AG04449 (cell line): ENCODE measurements around the gene EMILIN3.

Experiments
- CTCF ChIA-PET: fragments of 350-600 bp; formaldehyde crosslinking; extraction: SDS; loops from one replicate; lab custom pipeline; 2021; ENCODE audit warnings: antibody characterized with exemption; lab: Yijun Ruan, JAX
- POLR2A ChIA-PET: fragments of 400-600, 350-600 bp; formaldehyde crosslinking; extraction: SDS; loops from one replicate; lab custom pipeline; 2020; ENCODE audit warnings: antibody characterized with exemption, inconsistent platforms; lab: Yijun Ruan, JAX
- DNase-seq: peaks from one replicate; pipeline ENCODE4 v3.0.0-alpha.2; 2010; ENCODE audit warnings: low read depth, low spot score
- H3K4me3 ChIP-seq: 2 replicates; pipeline ENCODE4 v1.5.1; 2011; ENCODE audit warnings: low read depth, mild to moderate bottlenecking, control low read depth, low read length
- CTCF ChIP-seq: IDR thresholded peaks from one replicate; pipeline ENCODE4 v1.5.1; 2011; ENCODE audit warnings: mild to moderate bottlenecking, moderate library complexity, low read length, control low read depth, inconsistent platforms; ENCODE audit not compliant: insufficient read depth; ENCODE audit errors: missing control alignments

The EMILIN3 gene

GRCh38 chr20:41349266-41349665, 17.4 kb downstream of the EMILIN3 start:
- no peak overlapping the region for H3K4me3 ChIP-seq
- ChIA-PET CTCF (interaction anchor here (1.5 to 2.5 kb wide), 3 partner anchors 8 to 176 kb away, joined by 5 to 12 read pairs (median 11); partner anchors contain the start of gene LPIN3), POLR2A (no interaction called here)
- no peak for TF ChIP-seq CTCF
- DNase-seq: no peak

- no peak overlapping the region for H3K4me3 ChIP-seq
- no peak for TF ChIP-seq CTCF
- CTCF ChIA-PET: interaction anchor here (1.5 to 18.2 kb wide), 3 partner anchors 9 to 176 kb away, joined by 5 to 404 read pairs (median 5); no protein-coding TSS in a partner anchor
- POLR2A ChIA-PET: no interaction called here
- no peak for DNase-seq
Measured at GRCh38 chr20:41348430-41349172, 18.0 kb downstream of the EMILIN3 start.

- POLR2A ChIA-PET: no interaction called here
- TF ChIP-seq CTCF: no peak
- no peak overlapping the region for H3K4me3 ChIP-seq
- CTCF ChIA-PET: interaction anchor here (1.5 to 18.2 kb wide), 2 partner anchors 8 to 175 kb away, joined by 5 to 404 read pairs; no protein-coding TSS in a partner anchor
- no peak for DNase-seq
Measured at GRCh38 chr20:41347523-41348429, 18.8 kb downstream of the EMILIN3 start.

GRCh38 chr20:41345729-41346067, 20.9 kb downstream of the EMILIN3 start:
- ChIA-PET CTCF (interaction anchor here (0.8 to 18.2 kb wide), 2 partner anchors 173 to 382 kb away, joined by 3 to 404 read pairs; no protein-coding TSS in a partner anchor), POLR2A (interaction anchor here (0.9 kb wide), 1 partner anchor 16 kb away, joined by 3 read pairs; no protein-coding TSS in a partner anchor)
- no peak for TF ChIP-seq CTCF
- H3K4me3 ChIP-seq: no peak overlapping the region
- no peak for DNase-seq

- CTCF ChIA-PET: interaction anchor here (0.8 to 18.2 kb wide), 4 partner anchors 13 to 381 kb away, joined by 3 to 404 read pairs (median 4); no protein-coding TSS in a partner anchor
- DNase-seq: no peak
- no peak overlapping the region for H3K4me3 ChIP-seq
- no peak for TF ChIP-seq CTCF
- POLR2A ChIA-PET: no interaction called here
Measured at GRCh38 chr20:41344938-41345728, 21.5 kb downstream of the EMILIN3 start.
